SK-N-SH (cell line): ENCODE data around the gene SMARCA2. TPM values are rescaled to one million over a fixed set of nuclear protein-coding genes. Genes with fewer than 3 reads are reported as not detected.

Experiments used
- CTCF ChIA-PET: fragments of 300-600, 350-600 bp; formaldehyde crosslinking; extraction: SDS; loops from one replicate; lab custom pipeline; 2021; lab: Yijun Ruan, JAX
- POLR2A ChIA-PET: fragments of 350-600 bp; sonication (Branson Sonifier 250); formaldehyde crosslinking; extraction: SDS; loops from one replicate; lab custom pipeline; 2020; ENCODE audit warnings: antibody characterized with exemption, inconsistent platforms; lab: Yijun Ruan, JAX
- DNase-seq: peaks from one replicate; pipeline ENCODE4 v3.0.0; 2012
- H2AFZ ChIP-seq: fragments of 200-600 bp; sonication (generic); 2 replicates; pipeline ENCODE4 v1.8.1; 2016; ENCODE audit warnings: antibody characterized with exemption, mild to moderate bottlenecking, low read depth
- H3F3A ChIP-seq: fragments of 200-600 bp; sonication (generic); replicated peaks from 2 replicates; pipeline ENCODE3; 2016; ENCODE audit warnings: antibody characterized with exemption, mild to moderate bottlenecking; ENCODE audit not compliant: insufficient read depth
- H3K27ac ChIP-seq, 2 experiments: fragments of 200-500 bp in 1 of 2; fragments of 200-600 bp in 1 of 2; sonication (Bioruptor generic) in 1 of 2; sonication (generic), shearing (Covaris generic) in 1 of 2; 2 replicates each; pipeline versions ENCODE4 v1.5.1 to v1.6.1; 2014 to 2016; ENCODE audit warnings: low read depth in 2 of 2, inconsistent platforms in 1 of 2, low read length in 1 of 2, mild to moderate bottlenecking in 1 of 2, mixed read lengths in 1 of 2
- H3K27me3 ChIP-seq: fragments of 200-600 bp; sonication (generic), shearing (Covaris generic); 2 replicates; pipeline ENCODE4 v1.6.1; 2016; ENCODE audit warnings: mixed run types; ENCODE audit not compliant: insufficient read depth
- H3K36me3 ChIP-seq, 2 experiments: fragments of 200-500 bp in 1 of 2; fragments of 200-600 bp in 1 of 2; sonication (Bioruptor generic) in 1 of 2; sonication (generic) in 1 of 2; replicated peaks in 1 of 2; 2 replicates each; pipeline versions ENCODE3 to v1.5.1; 2014 to 2016; ENCODE audit warnings: low read length in 1 of 2, mild to moderate bottlenecking in 1 of 2; ENCODE audit not compliant: insufficient read depth in 2 of 2, control insufficient read depth in 1 of 2
- H3K4me1 ChIP-seq, 2 experiments: fragments of 200-500 bp in 1 of 2; fragments of 200-600 bp in 1 of 2; sonication (Bioruptor generic) in 1 of 2; sonication (generic), shearing (Covaris generic) in 1 of 2; 2 replicates each; pipeline versions ENCODE4 v1.5.1 to v1.6.1; 2014 to 2016; ENCODE audit warnings: low read depth in 1 of 2, low read length in 1 of 2, mixed run types in 1 of 2; ENCODE audit not compliant: insufficient read depth in 2 of 2, control insufficient read depth in 1 of 2
- H3K4me2 ChIP-seq: fragments of 200-600 bp; sonication (generic), shearing (Covaris generic); 2 replicates; pipeline ENCODE4 v1.6.1; 2017; ENCODE audit warnings: mixed run types
- H3K4me3 ChIP-seq, 2 experiments: fragments of 200-500 bp in 1 of 2; fragments of 200-600 bp in 1 of 2; sonication (Bioruptor generic) in 1 of 2; sonication (generic), shearing (Covaris generic) in 1 of 2; 2 replicates each; pipeline versions ENCODE4 v1.5.1 to v1.8.1; 2014 to 2016; ENCODE audit warnings: low read depth in 2 of 2, inconsistent platforms in 1 of 2, low read length in 1 of 2, mild to moderate bottlenecking in 1 of 2, mixed read lengths in 1 of 2, moderate library complexity in 1 of 2
- H3K79me2 ChIP-seq: fragments of 200-600 bp; sonication (generic); 2 replicates; pipeline ENCODE4 v1.8.1; 2017; ENCODE audit warnings: mild to moderate bottlenecking; ENCODE audit not compliant: insufficient read depth
- H3K9ac ChIP-seq: fragments of 200-600 bp; sonication (generic); 2 replicates; pipeline ENCODE4 v1.6.1; 2017; ENCODE audit warnings: mixed run types
- H3K9me2 ChIP-seq: fragments of 200-600 bp; sonication (generic); 2 replicates; pipeline ENCODE4 v1.6.1; 2017; ENCODE audit warnings: mixed run types
- H3K9me3 ChIP-seq: fragments of 200-600 bp; sonication (generic); 2 replicates; pipeline ENCODE4 v1.6.1; 2017; ENCODE audit warnings: mixed run types, mild to moderate bottlenecking, moderate library complexity
- H4K20me1 ChIP-seq: fragments of 200-600 bp; sonication (generic); 2 replicates; pipeline ENCODE4 v1.6.1; 2017; ENCODE audit warnings: mild to moderate bottlenecking, mixed run types; ENCODE audit not compliant: insufficient read depth
- MEF2A ChIP-seq: IDR thresholded peaks from 2 replicates; pipeline ENCODE4 v1.4.0; 2012; ENCODE audit warnings: low read depth, borderline replicate concordance
- NFIC ChIP-seq: IDR thresholded peaks from 2 replicates; pipeline ENCODE4 v1.4.0; 2012; ENCODE audit warnings: borderline replicate concordance
- NRF1 ChIP-seq: IDR thresholded peaks from 2 replicates; pipeline ENCODE4 v1.6.1; 2012; ENCODE audit warnings: low read depth, mild to moderate bottlenecking, low read length
- RAD21 ChIP-seq: IDR thresholded peaks from 2 replicates; pipeline ENCODE4 v1.6.1; 2012; ENCODE audit warnings: mild to moderate bottlenecking, low read length
- RFX5 ChIP-seq: IDR thresholded peaks from 2 replicates; pipeline ENCODE4 v1.6.1; 2012; ENCODE audit warnings: mild to moderate bottlenecking, improper control_type of control experiment, low read length
- SMC3 ChIP-seq: IDR thresholded peaks from 2 replicates; pipeline ENCODE4 v1.6.1; 2012; ENCODE audit warnings: low read depth, low read length, improper control_type of control experiment
- TAF1 ChIP-seq: IDR thresholded peaks from 2 replicates; pipeline ENCODE4 v1.6.1; 2012; ENCODE audit warnings: low read depth, mild to moderate bottlenecking, low read length, moderate library complexity, borderline replicate concordance
- WGBS: methylation state at CpG from one replicate; pipeline ENCODE4 v1.1.6; 2017; ENCODE audit warnings: low lambda C conversion rate; 5-methylcytosine and 5-hydroxymethylcytosine counted together
- polyA plus RNA-seq, 3 experiments: library from polyadenylated mRNA; depleted of rRNA; stranded (reverse); fragments of >200 nt; gene quantifications; 2 replicates each; pipeline ENCODE4 v1.2.3, GENCODE V29; 2012
- TF ChIP-seq, protein P1 (sequence below): IDR thresholded peaks from 2 replicates; pipeline ENCODE4 v1.4.0; 2012; ENCODE audit warnings: low read depth, borderline replicate concordance
- TF ChIP-seq, protein P2 (sequence below): fragments of 150-350 bp; IDR thresholded peaks from 2 replicates; pipeline ENCODE4 v1.6.1; 2017; ENCODE audit warnings: antibody characterized with exemption, low read length, low read depth, borderline replicate concordance
- TF ChIP-seq, protein P3 (sequence below): fragments of 200-600 bp; sonication (generic); IDR thresholded peaks from 2 replicates; pipeline ENCODE4 v1.6.1; 2017; ENCODE audit warnings: antibody characterized with exemption, mild to moderate bottlenecking, moderate library complexity
- TF ChIP-seq, protein P4 (sequence below): IDR thresholded peaks from 2 replicates; pipeline ENCODE4 v1.4.0; 2012; ENCODE audit warnings: low read depth

The SMARCA2 gene
- polyA plus RNA-seq, 1 of the 3 experiments (the other 2 are of a cell fraction), result 17.4 TPM

DNA sequence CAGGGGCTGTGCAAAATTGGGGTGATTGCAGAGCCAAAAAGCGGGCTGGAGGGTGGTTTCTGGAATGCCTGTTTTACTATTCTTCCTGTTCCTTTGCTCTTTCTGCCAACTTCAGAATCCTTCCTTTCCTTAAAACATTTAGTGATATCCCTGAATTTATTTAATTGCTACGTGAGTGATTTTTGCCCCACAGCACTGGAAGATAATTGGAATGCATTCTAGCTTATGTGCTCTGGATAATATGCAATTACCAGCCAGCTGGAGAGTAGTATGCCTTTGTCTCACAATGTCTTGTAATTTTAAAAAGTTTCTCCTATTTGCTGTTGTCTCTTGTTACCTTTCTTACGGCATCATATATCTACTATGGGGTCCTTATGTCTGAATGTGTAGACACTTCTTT, 115.8 kb downstream of the SMARCA2 start:
- H3K79me2 ChIP-seq, result no peaks in the 10 kb centered on the region
- H3K9ac ChIP-seq, result no peak overlapping the region
- 94% methylated on average over 3 of the region's 3 CpGs for WGBS
- no peaks in the 10 kb centered on the region; the same call in 1 of the 2 replicates for H3K9me3 ChIP-seq
- no peak overlapping the region for H3K4me2 ChIP-seq
- TF ChIP-seq MEF2A (no peak), NRF1 (no peak)
- TF ChIP-seq, protein P1, sequence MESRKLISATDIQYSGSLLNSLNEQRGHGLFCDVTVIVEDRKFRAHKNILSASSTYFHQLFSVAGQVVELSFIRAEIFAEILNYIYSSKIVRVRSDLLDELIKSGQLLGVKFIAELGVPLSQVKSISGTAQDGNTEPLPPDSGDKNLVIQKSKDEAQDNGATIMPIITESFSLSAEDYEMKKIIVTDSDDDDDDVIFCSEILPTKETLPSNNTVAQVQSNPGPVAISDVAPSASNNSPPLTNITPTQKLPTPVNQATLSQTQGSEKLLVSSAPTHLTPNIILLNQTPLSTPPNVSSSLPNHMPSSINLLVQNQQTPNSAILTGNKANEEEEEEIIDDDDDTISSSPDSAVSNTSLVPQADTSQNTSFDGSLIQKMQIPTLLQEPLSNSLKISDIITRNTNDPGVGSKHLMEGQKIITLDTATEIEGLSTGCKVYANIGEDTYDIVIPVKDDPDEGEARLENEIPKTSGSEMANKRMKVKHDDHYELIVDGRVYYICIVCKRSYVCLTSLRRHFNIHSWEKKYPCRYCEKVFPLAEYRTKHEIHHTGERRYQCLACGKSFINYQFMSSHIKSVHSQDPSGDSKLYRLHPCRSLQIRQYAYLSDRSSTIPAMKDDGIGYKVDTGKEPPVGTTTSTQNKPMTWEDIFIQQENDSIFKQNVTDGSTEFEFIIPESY, result no peak
- no peaks in the 10 kb centered on the region for H4K20me1 ChIP-seq
- no peaks in the 10 kb centered on the region for H3K9me2 ChIP-seq
- H3K4me1 ChIP-seq, result peaks cover 6 to 8% of the 10 kb centered on the region in 2 experiments; a peak in 3 of 4 replicates
- POLR2A ChIA-PET, result no interaction called here
- H3K4me3 ChIP-seq, result no peak overlapping the region
- DNase-seq, result no peak
- CTCF ChIA-PET, result interaction anchor here (0.9 to 4.0 kb wide), 8 partner anchors 9 to 709 kb away, joined by 3 to 36 read pairs (median 11); no protein-coding TSS in a partner anchor
- H2AFZ ChIP-seq, result no peak overlapping the region
- H3K27ac ChIP-seq, result no peak overlapping the region
- no peaks in the 10 kb centered on the region for H3F3A ChIP-seq
- H3K36me3 ChIP-seq, result no peaks in the 10 kb centered on the region
- H3K27me3 ChIP-seq, result no peaks in the 10 kb centered on the region

DNA sequence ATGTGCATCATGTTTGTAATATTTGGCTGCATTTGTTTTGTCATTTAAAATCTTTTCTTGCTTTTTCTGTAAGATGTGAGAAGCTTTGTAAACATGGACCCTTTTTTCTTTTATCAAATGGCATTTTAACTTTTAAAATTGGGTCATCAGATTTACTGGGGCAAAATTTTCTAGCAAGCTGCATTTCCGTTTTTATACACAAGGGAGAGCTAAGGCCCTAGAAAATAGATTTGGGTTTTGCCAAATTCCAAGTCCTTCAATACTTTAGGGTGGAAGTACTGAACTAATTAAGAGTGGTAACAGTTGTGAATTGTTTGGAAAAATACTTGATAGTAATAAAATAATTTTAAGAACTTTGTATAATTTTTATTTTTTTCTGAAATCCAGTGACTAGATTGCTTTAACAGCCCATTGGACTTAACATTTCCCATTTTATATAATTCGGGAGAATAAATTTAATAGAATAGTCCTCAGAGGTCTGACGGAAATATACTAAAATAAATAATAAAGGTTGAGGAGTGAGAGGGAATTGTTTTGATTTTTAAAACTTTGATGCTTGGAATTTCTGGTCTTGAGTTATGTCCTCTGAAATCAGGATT, 117.4 kb downstream of the SMARCA2 start:
- TF ChIP-seq RFX5 (no peak), SMC3 (peak; percentile 70), RAD21 (peak; percentile 93), NFIC (no peak), TAF1 (no peak)
- TF ChIP-seq, protein P2, sequence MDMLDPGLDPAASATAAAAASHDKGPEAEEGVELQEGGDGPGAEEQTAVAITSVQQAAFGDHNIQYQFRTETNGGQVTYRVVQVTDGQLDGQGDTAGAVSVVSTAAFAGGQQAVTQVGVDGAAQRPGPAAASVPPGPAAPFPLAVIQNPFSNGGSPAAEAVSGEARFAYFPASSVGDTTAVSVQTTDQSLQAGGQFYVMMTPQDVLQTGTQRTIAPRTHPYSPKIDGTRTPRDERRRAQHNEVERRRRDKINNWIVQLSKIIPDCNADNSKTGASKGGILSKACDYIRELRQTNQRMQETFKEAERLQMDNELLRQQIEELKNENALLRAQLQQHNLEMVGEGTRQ, result no peak
- TF ChIP-seq, protein P3, sequence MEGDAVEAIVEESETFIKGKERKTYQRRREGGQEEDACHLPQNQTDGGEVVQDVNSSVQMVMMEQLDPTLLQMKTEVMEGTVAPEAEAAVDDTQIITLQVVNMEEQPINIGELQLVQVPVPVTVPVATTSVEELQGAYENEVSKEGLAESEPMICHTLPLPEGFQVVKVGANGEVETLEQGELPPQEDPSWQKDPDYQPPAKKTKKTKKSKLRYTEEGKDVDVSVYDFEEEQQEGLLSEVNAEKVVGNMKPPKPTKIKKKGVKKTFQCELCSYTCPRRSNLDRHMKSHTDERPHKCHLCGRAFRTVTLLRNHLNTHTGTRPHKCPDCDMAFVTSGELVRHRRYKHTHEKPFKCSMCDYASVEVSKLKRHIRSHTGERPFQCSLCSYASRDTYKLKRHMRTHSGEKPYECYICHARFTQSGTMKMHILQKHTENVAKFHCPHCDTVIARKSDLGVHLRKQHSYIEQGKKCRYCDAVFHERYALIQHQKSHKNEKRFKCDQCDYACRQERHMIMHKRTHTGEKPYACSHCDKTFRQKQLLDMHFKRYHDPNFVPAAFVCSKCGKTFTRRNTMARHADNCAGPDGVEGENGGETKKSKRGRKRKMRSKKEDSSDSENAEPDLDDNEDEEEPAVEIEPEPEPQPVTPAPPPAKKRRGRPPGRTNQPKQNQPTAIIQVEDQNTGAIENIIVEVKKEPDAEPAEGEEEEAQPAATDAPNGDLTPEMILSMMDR, result peak; percentile 81
- TF ChIP-seq, protein P4, sequence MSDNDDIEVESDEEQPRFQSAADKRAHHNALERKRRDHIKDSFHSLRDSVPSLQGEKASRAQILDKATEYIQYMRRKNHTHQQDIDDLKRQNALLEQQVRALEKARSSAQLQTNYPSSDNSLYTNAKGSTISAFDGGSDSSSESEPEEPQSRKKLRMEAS, result no peak
- POLR2A ChIA-PET, result no interaction called here
- no peaks in the 10 kb centered on the region for H3K36me3 ChIP-seq
- H3F3A ChIP-seq, result no peaks in the 10 kb centered on the region
- H3K27ac ChIP-seq, result no peak overlapping the region
- no peak overlapping the region for H3K4me2 ChIP-seq
- H3K4me1 ChIP-seq, result peaks cover 3 to 5% of the 10 kb centered on the region in 2 experiments; a peak in 1 of 4 replicates
- H2AFZ ChIP-seq, result no peak overlapping the region
- H3K79me2 ChIP-seq, result no peaks in the 10 kb centered on the region
- no peaks in the 10 kb centered on the region; the same call in 1 of the 2 replicates for H3K9me3 ChIP-seq
- peak; percentile 44 for DNase-seq
- no peak overlapping the region for H3K4me3 ChIP-seq
- H3K27me3 ChIP-seq, result no peaks in the 10 kb centered on the region
- H4K20me1 ChIP-seq, result no peaks in the 10 kb centered on the region
- no peaks in the 10 kb centered on the region for H3K9me2 ChIP-seq
- no peak overlapping the region for H3K9ac ChIP-seq
- CTCF ChIA-PET, result interaction anchor here (0.5 to 4.0 kb wide), 50 partner anchors 9 to 1170 kb away, joined by 3 to 36 read pairs (median 4); partner anchors contain the start of gene PUM3
- WGBS, result 71% methylated on average over 3 of the region's 3 CpGs
